ENCODE results near the gene SPATS2.

SPATS2 gene

GRCh38 chr12:49330032-49330619 lies 37.1 kb upstream of the SPATS2 start:
- Histone ChIP-seq H2AFZ (ENCODE audit: low read depth, low read length, severe bottlenecking) (no peak overlapping the region), H3K36me3 (ENCODE audit: low read length) (no peaks in the 10 kb centered on the region; the same call in none of the 2 replicates), H3K27ac (ENCODE audit: low read depth, low read length) (no peak overlapping the region), H3K9ac (ENCODE audit: low read length) (no peak overlapping the region), H3K4me2 (ENCODE audit: low read depth, low read length, poor library complexity, severe bottlenecking) (no peak overlapping the region), H3K9me2 (replicated peaks; ENCODE audit: insufficient read depth, low read length) (no peaks in the 10 kb centered on the region), H3K27me3 (ENCODE audit: low read length) (no peaks in the 10 kb centered on the region), H3K79me2 (ENCODE audit: insufficient read depth, low read length) (no peaks in the 10 kb centered on the region), H4K20me1 (ENCODE audit: low read depth, low read length) (no peaks in the 10 kb centered on the region), H3K4me3 (ENCODE audit: insufficient read depth, low read length, poor library complexity, severe bottlenecking) (no peak overlapping the region), H3F3A (ENCODE audit: insufficient read depth) (no peaks in the 10 kb centered on the region), H3K9me3 (ENCODE audit: insufficient read depth, low read length) (no peaks in the 10 kb centered on the region)
- TF ChIP-seq CTCF (IDR thresholded peaks at IDR 0.05; ENCODE audit: insufficient read depth, low read length, poor library complexity, severe bottlenecking) (no peak), EZH2phosphoT487 (conservative IDR thresholded peaks at IDR 0.05; ENCODE audit: low read length) (no peak)

GRCh38 chr12:49330631-49331379 lies 36.5 kb upstream of the SPATS2 start:
- Histone ChIP-seq H3K27ac (ENCODE audit: low read depth, low read length) (no peak overlapping the region), H3K9me2 (replicated peaks; ENCODE audit: insufficient read depth, low read length) (no peaks in the 10 kb centered on the region), H3F3A (ENCODE audit: insufficient read depth) (no peaks in the 10 kb centered on the region), H2AFZ (ENCODE audit: low read depth, low read length, severe bottlenecking) (no peak overlapping the region), H3K4me3 (ENCODE audit: insufficient read depth, low read length, poor library complexity, severe bottlenecking) (no peak overlapping the region), H3K27me3 (ENCODE audit: low read length) (no peaks in the 10 kb centered on the region), H3K79me2 (ENCODE audit: insufficient read depth, low read length) (no peaks in the 10 kb centered on the region), H3K9ac (ENCODE audit: low read length) (no peak overlapping the region), H3K9me3 (ENCODE audit: insufficient read depth, low read length) (no peaks in the 10 kb centered on the region), H3K36me3 (ENCODE audit: low read length) (no peaks in the 10 kb centered on the region; the same call in none of the 2 replicates), H4K20me1 (ENCODE audit: low read depth, low read length) (no peaks in the 10 kb centered on the region), H3K4me2 (ENCODE audit: low read depth, low read length, poor library complexity, severe bottlenecking) (no peak overlapping the region)
- TF ChIP-seq EZH2phosphoT487 (conservative IDR thresholded peaks at IDR 0.05; ENCODE audit: low read length) = no peak
- no peak for TF ChIP-seq CTCF (IDR thresholded peaks at IDR 0.05; ENCODE audit: insufficient read depth, low read length, poor library complexity, severe bottlenecking)

GRCh38 chr12:49331380-49332222 lies 35.7 kb upstream of the SPATS2 start:
- Histone ChIP-seq H3K36me3 (ENCODE audit: low read length) (no peaks in the 10 kb centered on the region; the same call in none of the 2 replicates), H3K9me2 (replicated peaks; ENCODE audit: insufficient read depth, low read length) (no peaks in the 10 kb centered on the region), H4K20me1 (ENCODE audit: low read depth, low read length) (no peaks in the 10 kb centered on the region), H3F3A (ENCODE audit: insufficient read depth) (no peaks in the 10 kb centered on the region), H3K4me2 (ENCODE audit: low read depth, low read length, poor library complexity, severe bottlenecking) (no peak overlapping the region), H3K4me3 (ENCODE audit: insufficient read depth, low read length, poor library complexity, severe bottlenecking) (no peak overlapping the region), H2AFZ (ENCODE audit: low read depth, low read length, severe bottlenecking) (no peak overlapping the region), H3K9ac (ENCODE audit: low read length) (no peak overlapping the region), H3K79me2 (ENCODE audit: insufficient read depth, low read length) (no peaks in the 10 kb centered on the region), H3K27ac (ENCODE audit: low read depth, low read length) (no peak overlapping the region), H3K9me3 (ENCODE audit: insufficient read depth, low read length) (no peaks in the 10 kb centered on the region), H3K27me3 (ENCODE audit: low read length) (no peaks in the 10 kb centered on the region)
- peak; percentile 37 for TF ChIP-seq CTCF (IDR thresholded peaks at IDR 0.05; ENCODE audit: insufficient read depth, low read length, poor library complexity, severe bottlenecking)
- TF ChIP-seq EZH2phosphoT487 (conservative IDR thresholded peaks at IDR 0.05; ENCODE audit: low read length) = no peak

All from SU-DHL-6 (cell line).